H1 (cell line): ENCODE data around the gene IMPDH1. TPM values are rescaled to one million over a fixed set of nuclear protein-coding genes. Genes with fewer than 3 reads are reported as not detected.

Source experiments
- CTCF ChIA-PET: fragments of 300-600 bp; sonication (Branson Sonifier 250); formaldehyde crosslinking; loops from one replicate; lab custom pipeline; 2021; ENCODE audit not compliant: partially characterized antibody; lab: Charles Lee
- POLR2A ChIA-PET: fragments of 300-600 bp; sonication (Branson Sonifier 250); formaldehyde crosslinking; loops from one replicate; lab custom pipeline; 2021; ENCODE audit warnings: inconsistent platforms; ENCODE audit not compliant: partially characterized antibody; lab: Charles Lee
- DNase-seq, 2 experiments: peaks; one replicate each; pipeline versions ENCODE4 v3.0.0 to v3.0.0-alpha.2; 2010 to 2022; ENCODE audit warnings: low spot score in 2 of 2, low read depth in 1 of 2, mixed read lengths in 1 of 2
- FAIRE-seq: peaks from 2 replicates; lab custom pipeline; 2011; peaks lifted over from hg19 to GRCh38; lab: Jason Lieb, UNC
- H2AFZ ChIP-seq: 2 replicates; pipeline ENCODE4 v1.8.1; 2012; ENCODE audit warnings: low read length, inconsistent platforms
- H2AK5ac ChIP-seq: 2 replicates; pipeline ENCODE4 v1.6.1; 2013; ENCODE audit warnings: low read depth, low read length
- H2BK120ac ChIP-seq: replicated peaks from 2 replicates; pipeline ENCODE3; 2013; ENCODE audit warnings: low read depth, low read length, inconsistent platforms
- H2BK12ac ChIP-seq: 2 replicates; pipeline ENCODE4 v1.6.1; 2013; ENCODE audit warnings: low read depth, low read length
- H2BK15ac ChIP-seq: 2 replicates; pipeline ENCODE4 v1.6.1; 2013; ENCODE audit warnings: low read length
- H2BK20ac ChIP-seq: 2 replicates; pipeline ENCODE4 v1.6.1; 2013; ENCODE audit warnings: low read length
- H2BK5ac ChIP-seq: 2 replicates; pipeline ENCODE4 v1.6.1; 2013; ENCODE audit warnings: low read depth, low read length
- H3K14ac ChIP-seq: 2 replicates; pipeline ENCODE4 v1.6.1; 2013; ENCODE audit warnings: inconsistent platforms; ENCODE audit not compliant: insufficient read length
- H3K18ac ChIP-seq: 2 replicates; pipeline ENCODE4 v1.6.1; 2013; ENCODE audit warnings: low read length; ENCODE audit errors: extremely low read depth
- H3K23ac ChIP-seq: 2 replicates; pipeline ENCODE4 v1.6.1; 2013; ENCODE audit warnings: inconsistent platforms; ENCODE audit not compliant: insufficient read length
- H3K23me2 ChIP-seq: 2 replicates; pipeline ENCODE4 v1.6.1; 2013; ENCODE audit warnings: low read depth, low read length
- H3K27ac ChIP-seq: 2 replicates; pipeline ENCODE4 v1.6.1; 2011; ENCODE audit warnings: low read depth, low read length, inconsistent platforms
- H3K27me3 ChIP-seq, 4 experiments: replicated peaks in 1 of 4; 1 replicate in 1 of 4; 2 replicates in 3 of 4; pipeline versions ENCODE4 v1.6.1 to v1.8.1; 2011 to 2013; ENCODE audit warnings: low read length in 3 of 4, mild to moderate bottlenecking in 3 of 4, inconsistent platforms in 2 of 4, mixed read lengths in 2 of 4, moderate library complexity in 1 of 4; ENCODE audit not compliant: control insufficient read depth in 3 of 4, insufficient read depth in 3 of 4; ENCODE audit errors: extremely low read depth in 1 of 4
- H3K36me3 ChIP-seq, 4 experiments: 2 replicates each; pipeline versions ENCODE4 v1.6.1 to v1.8.1; 2011 to 2013; ENCODE audit warnings: mild to moderate bottlenecking in 4 of 4, low read length in 3 of 4, moderate library complexity in 2 of 4, control low read depth in 1 of 4, inconsistent platforms in 1 of 4; ENCODE audit not compliant: insufficient read depth in 4 of 4, control insufficient read depth in 2 of 4
- H3K4ac ChIP-seq: replicated peaks from 2 replicates; pipeline ENCODE3; 2013; ENCODE audit warnings: low read length, low read depth, mixed read lengths, inconsistent platforms; ENCODE audit not compliant: insufficient read length
- H3K4me1 ChIP-seq, 4 experiments: replicated peaks in 1 of 4; 1 replicate in 1 of 4; 2 replicates in 3 of 4; pipeline versions ENCODE4 v1.6.1 to v1.8.1; 2011 to 2013; ENCODE audit warnings: low read length in 3 of 4, inconsistent platforms in 2 of 4, mixed read lengths in 1 of 4; ENCODE audit not compliant: insufficient read depth in 4 of 4, control insufficient read depth in 3 of 4
- H3K4me2 ChIP-seq, 2 experiments: 2 replicates each; pipeline versions ENCODE4 v1.6.1 to v1.8.1; 2011 to 2013; ENCODE audit warnings: low read depth in 2 of 2, low read length in 2 of 2, control low read depth in 1 of 2, inconsistent platforms in 1 of 2, mild to moderate bottlenecking in 1 of 2; ENCODE audit not compliant: insufficient read depth in 1 of 2
- H3K4me3 ChIP-seq, 4 experiments: fragments of 200-600, 300-600 bp in 1 of 4; sonication (generic), shearing (Covaris generic), sonication (Bioruptor Twin) in 1 of 4; 2 replicates each; pipeline versions ENCODE4 v1.5.1 to v1.8.1; 2011 to 2016; ENCODE audit warnings: low read length in 4 of 4, low read depth in 3 of 4, control low read depth in 2 of 4, inconsistent platforms in 2 of 4, mild to moderate bottlenecking in 2 of 4, mixed read lengths in 1 of 4, moderate library complexity in 1 of 4; ENCODE audit not compliant: insufficient read depth in 2 of 4; ENCODE audit errors: extremely low read depth in 1 of 4
- H3K56ac ChIP-seq: replicated peaks from 2 replicates; pipeline ENCODE3; 2013; ENCODE audit warnings: low read depth, mild to moderate bottlenecking, mixed read lengths, low read length, inconsistent platforms; ENCODE audit not compliant: insufficient read length
- H3K79me1 ChIP-seq: 2 replicates; pipeline ENCODE4 v1.6.1; 2013; ENCODE audit warnings: low read depth, low read length, control low read depth
- H3K79me2 ChIP-seq, 2 experiments: 2 replicates each; pipeline versions ENCODE4 v1.6.1 to v1.8.1; 2012 to 2013; ENCODE audit warnings: low read length in 2 of 2, mild to moderate bottlenecking in 2 of 2, inconsistent platforms in 1 of 2; ENCODE audit not compliant: insufficient read depth in 2 of 2, control insufficient read depth in 1 of 2
- H3K9ac ChIP-seq, 4 experiments: replicated peaks in 1 of 4; 1 replicate in 1 of 4; 2 replicates in 3 of 4; pipeline versions ENCODE4 v1.6.1 to v1.8.1; 2011 to 2013; ENCODE audit warnings: low read depth in 3 of 4, low read length in 3 of 4, control low read depth in 2 of 4, mild to moderate bottlenecking in 2 of 4, moderate library complexity in 2 of 4, inconsistent platforms in 1 of 4; ENCODE audit errors: extremely low read depth in 1 of 4
- H3K9me3 ChIP-seq, 2 experiments: 2 replicates each; pipeline versions ENCODE4 v1.6.1 to v1.8.1; 2012 to 2013; ENCODE audit warnings: mild to moderate bottlenecking in 2 of 2, moderate library complexity in 2 of 2, control low read depth in 1 of 2, inconsistent platforms in 1 of 2, low read depth in 1 of 2, low read length in 1 of 2, mixed read lengths in 1 of 2; ENCODE audit not compliant: insufficient read depth in 2 of 2
- H4K20me1 ChIP-seq, 2 experiments: replicated peaks in 1 of 2; 2 replicates each; pipeline versions ENCODE3 to v1.8.1; 2011 to 2013; ENCODE audit warnings: inconsistent platforms in 2 of 2, low read length in 2 of 2, mild to moderate bottlenecking in 1 of 2; ENCODE audit not compliant: insufficient read depth in 2 of 2, control insufficient read depth in 1 of 2
- H4K5ac ChIP-seq: 2 replicates; pipeline ENCODE4 v1.6.1; 2013; ENCODE audit warnings: low read length, low read depth, mixed read lengths, inconsistent platforms; ENCODE audit not compliant: insufficient read length
- H4K8ac ChIP-seq: 2 replicates; pipeline ENCODE4 v1.8.0; 2013; ENCODE audit warnings: mild to moderate bottlenecking, moderate library complexity, low read length, inconsistent platforms; ENCODE audit not compliant: insufficient read depth; ENCODE audit errors: extremely low read depth
- H4K91ac ChIP-seq: replicated peaks from 2 replicates; pipeline ENCODE3; 2013; ENCODE audit warnings: low read length, mixed read lengths, inconsistent platforms; ENCODE audit not compliant: insufficient read length
- KDM1A ChIP-seq: fragments of 200-600, 300-600 bp; sonication (generic); IDR thresholded peaks from 2 replicates; pipeline ENCODE4 v1.7.1; 2016; ENCODE audit warnings: mild to moderate bottlenecking, low read length, borderline replicate concordance
- PHF8 ChIP-seq: fragments of 200-600 bp; sonication (generic); conservative IDR thresholded peaks from 2 replicates; pipeline ENCODE4 v1.7.1; 2012; ENCODE audit warnings: low read depth, mild to moderate bottlenecking, inconsistent platforms, low read length, moderate library complexity
- WGBS, 2 experiments: shearing (Covaris generic) in 1 of 2; methylation state at CpG; one replicate each; pipeline versions ENCODE4 v1.1.6 to v1.1.7; 2013 to 2015; ENCODE audit warnings: low lambda C conversion rate in 2 of 2, mixed read lengths in 2 of 2, inconsistent platforms in 1 of 2, low coverage in 1 of 2, missing lambda C conversion rate in 1 of 2; ENCODE audit not compliant: insufficient replicate concordance in 2 of 2, insufficient coverage in 1 of 2, insufficient read length in 1 of 2; ENCODE audit errors: extremely low coverage in 1 of 2, missing lambda C conversion rate in 1 of 2; 5-methylcytosine and 5-hydroxymethylcytosine counted together
- polyA plus RNA-seq, 7 experiments: library from polyadenylated mRNA; depleted of rRNA in 3 of 7; stranded (reverse) in 5 of 7; unstranded in 2 of 7; fragments of >200 nt in 5 of 7; fragments of 200-250 nt in 2 of 7; gene quantifications; 1 replicate in 5 of 7; 2 replicates in 1 of 7; 4 replicates in 1 of 7; pipeline versions ENCODE4 v1.2.1 to v1.2.3, GENCODE V29; 2011 to 2013; ENCODE audit warnings: missing spikeins in 2 of 7, mixed read lengths in 2 of 7
- total RNA-seq: library from RNA; stranded (reverse); fragmentation: NEBNext Ultra II Directional; extraction: Animal tissue kit (Norgen Biotek cat#: 25700); gene quantifications from 2 replicates; pipeline ENCODE4 v1.2.1, GENCODE V29; 2021

IMPDH1 gene
- total and polyA plus RNA-seq, 2 of the 8 experiments (the other 6 are each of a cell fraction or from before 2014, with no cell fraction given): 45.8 TPM

DNA sequence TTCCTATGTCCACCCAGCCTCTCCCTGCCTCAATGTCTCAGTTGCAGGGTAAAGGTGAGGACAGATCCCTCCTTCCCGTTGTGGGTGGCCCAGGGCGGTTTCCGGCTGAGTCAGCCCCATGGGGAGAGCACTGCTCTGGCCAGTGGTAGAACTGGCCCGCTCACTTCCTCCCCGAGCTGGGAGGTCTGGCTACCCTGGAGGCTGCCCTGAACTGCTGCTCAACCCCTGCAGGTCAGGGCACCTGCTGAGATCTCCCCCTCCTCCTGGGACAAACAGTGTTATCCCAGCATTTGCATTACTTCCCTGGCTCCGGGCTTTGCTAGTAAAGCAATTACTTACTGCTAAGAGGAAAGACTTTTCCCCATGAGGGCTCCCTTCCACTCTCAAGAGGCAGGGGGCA, 21.4 kb upstream of the IMPDH1 start:
- no peak overlapping the region for H3K56ac ChIP-seq
- H2BK15ac ChIP-seq: no peak overlapping the region
- H3K4me1 ChIP-seq: peaks cover 3 to 12% (median 8%) of the 10 kb centered on the region in 4 experiments; a peak in 4 of 7 replicates
- no peaks in the 10 kb centered on the region for H4K20me1 ChIP-seq
- H3K4ac ChIP-seq: no peak overlapping the region
- no peaks in the 10 kb centered on the region for H3K36me3 ChIP-seq
- H2BK12ac ChIP-seq: no peak overlapping the region
- no peaks in the 10 kb centered on the region for H3K27me3 ChIP-seq
- no peak overlapping the region for H2BK20ac ChIP-seq
- no peak overlapping the region for H3K9ac ChIP-seq
- no peak overlapping the region for H4K5ac ChIP-seq
- no peaks in the 10 kb centered on the region for H3K23me2 ChIP-seq
- no peak overlapping the region for H3K23ac ChIP-seq
- H3K9me3 ChIP-seq: no peaks in the 10 kb centered on the region
- no peak overlapping the region for H2AFZ ChIP-seq
- H4K91ac ChIP-seq: no peak overlapping the region
- H3K79me2 ChIP-seq: no peaks in the 10 kb centered on the region
- no peak overlapping the region for H4K8ac ChIP-seq
- H3K18ac ChIP-seq: no peak overlapping the region; the same call in 1 of the 2 replicates
- no peak overlapping the region for H2BK120ac ChIP-seq
- ChIA-PET POLR2A (interaction anchor here (0.9 to 1.9 kb wide), 6 partner anchors 13 to 28 kb away, joined by 3 to 6 read pairs (median 3); partner anchors contain the start of gene HILPDA), CTCF (interaction anchor here (1.1 to 25.2 kb wide), 8 partner anchors 12 to 44 kb away, joined by 4 to 477 read pairs (median 46); partner anchors contain the start of genes IMPDH1 and METTL2B)
- 80% methylated on average over 6 of the region's 6 CpGs; no CpG with 5 or more reads in 1 of the 2 experiments for WGBS, 2 experiments
- H3K14ac ChIP-seq: no peak overlapping the region
- H3K4me2 ChIP-seq: no peak overlapping the region
- no peak for DNase-seq
- H2AK5ac ChIP-seq: no peak overlapping the region
- no peak for FAIRE-seq
- H3K79me1 ChIP-seq: no peaks in the 10 kb centered on the region
- H3K27ac ChIP-seq: no peak overlapping the region
- TF ChIP-seq PHF8 (no peak), KDM1A (peak; percentile 51; the same call in 1 of the 2 replicates)
- TF ChIP-seq, all 59 proteins: peak for 1
- Histone ChIP-seq H3K4me3 (no peak overlapping the region), H2BK5ac (no peak overlapping the region)
